CD14-positive monocyte (primary cell): ENCODE data around the gene OR2M5. TPM values are rescaled to one million over a fixed set of nuclear protein-coding genes. Genes with fewer than 3 reads are reported as not detected.

Source experiments
- DNase-seq, 3 donors: peaks; one replicate each; pipeline ENCODE4 v3.0.0-alpha.2; 2011 to 2022
- H2AFZ ChIP-seq: 2 replicates; pipeline ENCODE4 v1.6.0; 2012; ENCODE audit warnings: mild to moderate bottlenecking, low read depth, low read length, inconsistent platforms; ENCODE audit not compliant: insufficient read depth, poor library complexity, severe bottlenecking
- H3K27ac ChIP-seq, 2 donors: 1 replicate in 1 of 2; 2 replicates in 1 of 2; pipeline ENCODE4 v1.5.1; 2012 to 2013; ENCODE audit warnings: low read length in 2 of 2, control low read depth in 1 of 2, inconsistent platforms in 1 of 2, low read depth in 1 of 2, mild to moderate bottlenecking in 1 of 2
- H3K27me3 ChIP-seq, 2 donors: one replicate each; pipeline versions ENCODE4 v1.6.0 to v1.6.1; 2011 to 2013; ENCODE audit warnings: low read length in 2 of 2; ENCODE audit not compliant: control insufficient read depth in 2 of 2, insufficient read depth in 2 of 2
- H3K36me3 ChIP-seq, 2 donors: replicated peaks in 1 of 2; 1 replicate in 1 of 2; 2 replicates in 1 of 2; pipeline versions ENCODE4 v1.5.1 to v1.6.1; 2012 to 2013; ENCODE audit warnings: low read length in 2 of 2, control low read depth in 1 of 2, inconsistent platforms in 1 of 2, mild to moderate bottlenecking in 1 of 2; ENCODE audit not compliant: insufficient read depth in 2 of 2, control insufficient read depth in 1 of 2
- H3K4me1 ChIP-seq, 2 donors: 1 replicate in 1 of 2; 2 replicates in 1 of 2; pipeline versions ENCODE4 v1.5.1 to v1.6.1; 2012 to 2013; ENCODE audit warnings: low read length in 2 of 2, control low read depth in 1 of 2, inconsistent platforms in 1 of 2, mild to moderate bottlenecking in 1 of 2, moderate library complexity in 1 of 2; ENCODE audit not compliant: insufficient read depth in 2 of 2, control insufficient read depth in 1 of 2
- H3K4me2 ChIP-seq: replicated peaks from 2 replicates; pipeline ENCODE3; 2012; ENCODE audit warnings: low read length, moderate library complexity, mild to moderate bottlenecking; ENCODE audit not compliant: poor library complexity, severe bottlenecking; ENCODE audit errors: extremely low read depth
- H3K4me3 ChIP-seq, 3 experiments: fragments of 200-600 bp in 1 of 3; sonication (generic) in 1 of 3; replicated peaks in 1 of 3; 1 replicate in 2 of 3; 2 replicates in 1 of 3; pipeline ENCODE4 v1.5.1; 2011 to 2013; ENCODE audit warnings: low read length in 3 of 3, mild to moderate bottlenecking in 3 of 3, control low read depth in 2 of 3, low read depth in 2 of 3, inconsistent platforms in 1 of 3, moderate library complexity in 1 of 3
- H3K79me2 ChIP-seq: 2 replicates; pipeline ENCODE4 v1.6.0; 2012; ENCODE audit warnings: mild to moderate bottlenecking, control low read depth, inconsistent platforms, low read length, moderate library complexity; ENCODE audit not compliant: insufficient read depth
- H3K9ac ChIP-seq: 2 replicates; pipeline ENCODE4 v1.6.0; 2017; ENCODE audit warnings: low read length, mild to moderate bottlenecking; ENCODE audit not compliant: insufficient read depth, poor library complexity, severe bottlenecking
- H3K9me3 ChIP-seq, 2 donors: replicated peaks in 1 of 2; 1 replicate in 1 of 2; 2 replicates in 1 of 2; pipeline versions ENCODE4 v1.5.1 to v1.6.1; 2012 to 2013; ENCODE audit warnings: low read length in 2 of 2, control low read depth in 1 of 2; ENCODE audit not compliant: control insufficient read depth in 1 of 2, insufficient read depth in 1 of 2
- H4K20me1 ChIP-seq: 2 replicates; pipeline ENCODE4 v1.6.0; 2012; ENCODE audit warnings: mild to moderate bottlenecking, low read length, control low read depth, moderate library complexity; ENCODE audit not compliant: insufficient read depth
- H3K27ac Mint-ChIP-seq, 7 donors: one replicate each; pipeline ENCODE4 v1.8.0; 2020; ENCODE audit warnings: mild to moderate bottlenecking in 7 of 7, mixed read lengths in 7 of 7, moderate library complexity in 6 of 7, inconsistent platforms in 2 of 7
- H3K27me3 Mint-ChIP-seq, 3 donors: one replicate each; pipeline ENCODE4 v1.8.0; 2021 to 2022; ENCODE audit warnings: low read depth in 3 of 3, mild to moderate bottlenecking in 3 of 3, mixed read lengths in 3 of 3, moderate library complexity in 3 of 3, inconsistent platforms in 1 of 3
- H3K36me3 Mint-ChIP-seq, 2 donors: one replicate each; pipeline ENCODE4 v1.8.0; 2020; ENCODE audit warnings: mixed read lengths in 2 of 2, inconsistent platforms in 1 of 2, mild to moderate bottlenecking in 1 of 2
- H3K4me1 Mint-ChIP-seq: one replicate; pipeline ENCODE4 v1.8.0; 2020; ENCODE audit warnings: mild to moderate bottlenecking, mixed read lengths
- H3K4me3 Mint-ChIP-seq, 2 donors: one replicate each; pipeline ENCODE4 v1.8.0; 2020; ENCODE audit warnings: mild to moderate bottlenecking in 2 of 2, mixed read lengths in 2 of 2, moderate library complexity in 1 of 2
- H3K9me3 Mint-ChIP-seq, 7 donors: one replicate each; pipeline ENCODE4 v1.8.0; 2020 to 2022; ENCODE audit warnings: mixed read lengths in 7 of 7, mild to moderate bottlenecking in 6 of 7, moderate library complexity in 6 of 7, inconsistent platforms in 2 of 7
- WGBS: methylation state at CpG from one replicate; pipeline ENCODE4 v1.1.5; 2013; ENCODE audit warnings: missing lambda C conversion rate; ENCODE audit not compliant: insufficient coverage; 5-methylcytosine and 5-hydroxymethylcytosine counted together
- intact Hi-C, 2 donors: fragments of 100-400 bp; cut with micrococcal nuclease; formaldehyde crosslinking; loops; one replicate each; pipeline versions ENCODE4 v1.15.0 to v1.15.1; 2023
- polyA plus RNA-seq, 3 donors: library from polyadenylated mRNA; depleted of rRNA in 1 of 3; unstranded in 2 of 3; stranded (reverse) in 1 of 3; fragments of 300-500 nt in 2 of 3; fragments of >200 nt in 1 of 3; fragmentation: Illumina TruSeq in 2 of 3; gene quantifications; 1 replicate in 2 of 3; 2 replicates in 1 of 3; pipeline ENCODE4 v1.2.3, GENCODE V29; 2012 to 2021
- TF ChIP-seq, protein P1 (sequence below): fragments of 200-600 bp; IDR thresholded peaks from one replicate; pipeline ENCODE4 v1.8.0; 2022; ENCODE audit warnings: antibody characterized with exemption, mild to moderate bottlenecking

Gene OR2M5
- polyA plus RNA-seq, 3 donors, result not detected

DNA sequence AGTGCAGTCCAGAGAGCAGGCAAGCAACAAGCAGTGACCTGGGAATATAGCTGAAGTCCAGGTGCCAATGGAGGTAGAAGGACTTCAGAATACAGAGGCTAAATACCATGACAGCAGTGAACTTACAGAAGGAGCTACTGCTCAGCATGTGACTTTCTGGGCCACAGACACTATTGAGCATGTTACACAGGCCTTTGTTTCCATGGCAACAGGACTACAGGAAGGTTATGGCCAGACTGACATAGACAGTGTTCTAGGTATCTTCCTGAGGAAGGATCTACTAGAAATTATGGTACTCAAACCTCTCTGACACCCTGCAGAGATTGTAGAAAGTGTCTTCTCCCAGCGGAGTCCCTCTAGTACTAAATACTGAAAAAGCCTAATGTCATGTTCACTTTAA is 11.0 kb downstream of the OR2M5 start:
- Mint-ChIP-seq H3K27me3 (no peaks in the 10 kb centered on the region), H3K9me3 (peaks cover 0 to 3% (median 0%) of the 10 kb centered on the region in 7 donors), H3K4me3 (no peak overlapping the region), H3K27ac (no peak overlapping the region), H3K36me3 (no peaks in the 10 kb centered on the region), H3K4me1 (no peaks in the 10 kb centered on the region)
- no peak overlapping the region for H3K27ac ChIP-seq
- H4K20me1 ChIP-seq, result no peaks in the 10 kb centered on the region
- H3K36me3 ChIP-seq, result no peaks in the 10 kb centered on the region
- DNase-seq, result no peak
- no peaks in the 10 kb centered on the region for H3K9me3 ChIP-seq
- H3K79me2 ChIP-seq, result no peaks in the 10 kb centered on the region
- H3K4me3 ChIP-seq, result no peak overlapping the region
- intact Hi-C loops, result no loop called here
- H2AFZ ChIP-seq, result no peak overlapping the region
- TF ChIP-seq, protein P1, sequence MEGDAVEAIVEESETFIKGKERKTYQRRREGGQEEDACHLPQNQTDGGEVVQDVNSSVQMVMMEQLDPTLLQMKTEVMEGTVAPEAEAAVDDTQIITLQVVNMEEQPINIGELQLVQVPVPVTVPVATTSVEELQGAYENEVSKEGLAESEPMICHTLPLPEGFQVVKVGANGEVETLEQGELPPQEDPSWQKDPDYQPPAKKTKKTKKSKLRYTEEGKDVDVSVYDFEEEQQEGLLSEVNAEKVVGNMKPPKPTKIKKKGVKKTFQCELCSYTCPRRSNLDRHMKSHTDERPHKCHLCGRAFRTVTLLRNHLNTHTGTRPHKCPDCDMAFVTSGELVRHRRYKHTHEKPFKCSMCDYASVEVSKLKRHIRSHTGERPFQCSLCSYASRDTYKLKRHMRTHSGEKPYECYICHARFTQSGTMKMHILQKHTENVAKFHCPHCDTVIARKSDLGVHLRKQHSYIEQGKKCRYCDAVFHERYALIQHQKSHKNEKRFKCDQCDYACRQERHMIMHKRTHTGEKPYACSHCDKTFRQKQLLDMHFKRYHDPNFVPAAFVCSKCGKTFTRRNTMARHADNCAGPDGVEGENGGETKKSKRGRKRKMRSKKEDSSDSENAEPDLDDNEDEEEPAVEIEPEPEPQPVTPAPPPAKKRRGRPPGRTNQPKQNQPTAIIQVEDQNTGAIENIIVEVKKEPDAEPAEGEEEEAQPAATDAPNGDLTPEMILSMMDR, result no peak
- no peak overlapping the region for H3K4me2 ChIP-seq
- no peak overlapping the region for H3K9ac ChIP-seq
- H3K27me3 ChIP-seq, result no peaks in the 10 kb centered on the region
- no peaks in the 10 kb centered on the region for H3K4me1 ChIP-seq
- no CpG with 5 or more reads among the region's 1 CpG for WGBS

DNA sequence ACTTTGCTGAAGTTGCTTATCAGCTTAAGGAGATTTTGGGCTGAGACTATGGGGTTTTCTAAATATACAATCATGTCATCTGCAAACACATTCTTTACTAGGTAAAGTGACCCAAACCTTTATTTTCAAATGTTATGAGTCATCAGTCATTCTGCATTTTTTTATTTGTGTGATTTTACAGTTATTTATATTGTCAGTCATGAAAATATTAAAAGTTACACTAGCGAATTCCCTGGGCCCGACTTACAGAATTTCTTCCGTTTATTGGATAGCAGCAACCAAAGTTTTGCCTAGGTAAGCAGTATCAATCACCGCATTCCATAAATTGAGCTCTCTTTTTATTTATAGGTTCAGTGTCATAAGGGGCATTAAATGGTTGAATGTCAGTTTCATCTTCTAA is 13.8 kb downstream of the OR2M5 start:
- no peak for DNase-seq
- peaks cover 0 to 3% (median 0%) of the 10 kb centered on the region in 7 donors for H3K9me3 Mint-ChIP-seq
- H3K9me3 ChIP-seq, result no peaks in the 10 kb centered on the region
- H3K9ac ChIP-seq, result no peak overlapping the region
- H3K79me2 ChIP-seq, result no peaks in the 10 kb centered on the region
- intact Hi-C loops, result no loop called here
- no peak overlapping the region for H3K27ac ChIP-seq
- 92% methylated on average over 2 of the region's 4 CpGs for WGBS
- no peak overlapping the region for H3K4me3 Mint-ChIP-seq
- peaks cover 0 to 2% (median 0%) of the 10 kb centered on the region in 3 donors for H3K27me3 Mint-ChIP-seq
- no peaks in the 10 kb centered on the region for H3K4me1 ChIP-seq
- H3K4me3 ChIP-seq, result no peak overlapping the region
- no peaks in the 10 kb centered on the region for H3K36me3 ChIP-seq
- H3K4me2 ChIP-seq, result no peak overlapping the region
- H3K27me3 ChIP-seq, result no peaks in the 10 kb centered on the region
- H4K20me1 ChIP-seq, result no peaks in the 10 kb centered on the region
- H3K36me3 Mint-ChIP-seq, result no peaks in the 10 kb centered on the region
- TF ChIP-seq, protein P1, result no peak
- no peaks in the 10 kb centered on the region for H3K4me1 Mint-ChIP-seq
- no peak overlapping the region for H2AFZ ChIP-seq
- no peak overlapping the region for H3K27ac Mint-ChIP-seq
